NCI-H1417 treated with DMSO at 0.1 percent for 48 hours (cell line): ENCODE measurements around the gene HNRNPLL.
A peak's percentile ranks its signal among the peaks of the same experiment; 100 is the strongest.

Source experiments
- DNase-seq: peaks from one replicate; lab custom pipeline; 2025; lab: John Stamatoyannopoulos, UW

HNRNPLL gene

DNA sequence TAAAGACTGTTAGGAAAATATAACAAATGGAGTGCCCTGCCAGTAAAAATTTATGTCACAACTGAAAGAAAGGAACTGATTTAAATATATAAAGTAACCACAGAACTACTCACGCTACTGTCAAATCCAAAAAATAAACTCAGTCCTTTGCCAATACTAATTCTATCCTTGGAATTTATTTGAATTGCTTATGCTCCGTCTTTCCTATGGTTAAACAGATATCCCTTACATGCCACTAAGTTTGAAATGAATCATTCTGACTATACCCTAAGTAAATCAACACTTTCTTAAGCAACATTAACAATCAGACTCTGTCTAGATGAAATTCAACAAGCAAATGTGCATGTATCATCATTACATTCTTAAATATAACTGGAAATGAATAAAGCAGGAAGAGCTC lies 9.8 kb downstream of the HNRNPLL start:
- no peak for DNase-seq

DNA sequence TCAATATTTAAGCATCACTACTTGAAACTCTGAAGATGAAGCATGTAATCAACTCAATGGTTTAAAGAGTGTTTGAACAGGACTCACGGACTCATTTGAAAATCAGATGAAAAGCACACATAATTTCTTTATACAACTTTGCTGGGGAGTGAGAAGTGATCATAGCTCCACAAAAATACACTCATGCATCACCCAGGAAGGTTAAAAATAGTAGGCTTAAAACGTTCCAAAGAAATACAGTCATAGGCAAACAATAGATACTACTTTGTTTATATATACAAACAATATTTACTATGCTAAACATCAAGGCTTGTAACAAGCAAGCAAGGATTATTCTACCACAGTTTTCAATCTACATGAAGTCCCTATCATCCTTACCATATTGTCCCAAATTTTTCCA lies 11.6 kb downstream of the HNRNPLL start:
- no peak for DNase-seq

DNA sequence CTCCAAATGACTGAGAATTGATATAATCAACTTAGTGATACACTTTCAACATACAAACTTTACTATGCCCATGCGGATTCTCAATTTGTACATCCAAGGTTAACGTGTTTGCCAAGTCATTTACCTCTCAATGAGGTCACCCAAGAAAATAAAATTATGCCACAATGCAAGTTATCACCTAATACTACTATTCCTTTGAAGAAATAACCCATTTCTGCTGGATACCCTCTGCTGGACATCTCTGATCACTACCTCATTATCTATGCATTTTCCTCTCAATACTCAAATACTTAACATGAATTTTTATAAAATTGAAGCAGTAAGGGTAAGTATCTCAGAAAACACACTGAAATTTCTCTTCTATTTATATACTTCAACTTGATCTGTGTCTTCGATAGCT lies 12.7 kb downstream of the HNRNPLL start:
- DNase-seq, result no peak

DNA sequence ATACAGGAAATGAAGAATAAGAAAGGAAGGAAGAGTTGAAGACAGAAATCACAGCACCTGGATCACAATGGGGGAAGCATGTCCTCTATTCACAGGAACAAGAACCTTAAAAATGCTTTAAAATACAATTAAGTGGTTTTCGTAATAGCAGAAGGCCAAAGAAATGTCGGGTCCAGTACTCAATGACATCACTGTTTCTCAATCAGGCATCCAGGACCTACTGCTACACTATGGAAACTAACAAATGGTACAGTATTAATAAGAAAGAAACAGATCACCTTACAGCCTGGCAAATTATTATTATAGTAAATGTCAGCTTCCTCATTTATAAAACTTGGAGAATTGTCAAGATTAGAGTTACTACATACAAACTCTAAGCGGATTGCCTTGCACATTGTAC lies 15.8 kb downstream of the HNRNPLL start:
- DNase-seq, result no peak

DNA sequence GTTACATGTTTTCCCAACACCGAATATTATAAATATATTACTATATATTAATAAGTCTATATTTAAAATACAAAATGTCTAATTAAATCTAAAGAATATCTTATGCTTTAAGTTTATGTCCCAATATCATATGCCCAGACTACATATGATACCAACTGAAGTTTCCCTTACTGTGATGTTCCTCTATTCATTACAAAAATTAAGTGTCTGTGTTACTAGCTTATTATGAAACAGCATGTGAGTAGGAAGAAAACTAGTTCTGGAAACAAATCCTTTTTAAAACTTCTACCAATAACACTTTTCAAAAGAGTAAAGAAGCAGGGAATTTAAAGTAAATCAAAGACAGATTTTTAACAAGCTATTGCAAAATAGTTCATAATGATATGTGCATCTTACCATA lies 17.8 kb downstream of the HNRNPLL start:
- no peak for DNase-seq

DNA sequence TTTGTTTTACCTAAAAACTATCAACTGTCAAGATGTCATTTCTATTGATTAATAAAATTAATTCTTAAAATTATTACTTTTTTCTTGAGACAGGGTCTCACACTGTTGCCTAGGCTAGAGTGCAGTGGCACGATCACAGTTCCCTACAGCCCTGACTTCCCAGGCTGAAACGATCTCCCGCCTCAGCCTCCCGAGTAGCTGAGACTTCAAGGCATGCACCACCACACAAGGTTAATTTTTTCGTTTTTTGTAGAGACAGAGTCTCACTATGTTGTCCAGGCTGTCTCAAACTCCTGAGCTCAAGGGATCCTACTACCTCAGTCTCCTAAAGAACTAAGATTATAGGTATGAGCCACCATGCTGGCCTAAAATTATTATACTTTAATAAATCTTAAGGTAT lies 18.7 kb downstream of the HNRNPLL start:
- DNase-seq, result no peak

DNA sequence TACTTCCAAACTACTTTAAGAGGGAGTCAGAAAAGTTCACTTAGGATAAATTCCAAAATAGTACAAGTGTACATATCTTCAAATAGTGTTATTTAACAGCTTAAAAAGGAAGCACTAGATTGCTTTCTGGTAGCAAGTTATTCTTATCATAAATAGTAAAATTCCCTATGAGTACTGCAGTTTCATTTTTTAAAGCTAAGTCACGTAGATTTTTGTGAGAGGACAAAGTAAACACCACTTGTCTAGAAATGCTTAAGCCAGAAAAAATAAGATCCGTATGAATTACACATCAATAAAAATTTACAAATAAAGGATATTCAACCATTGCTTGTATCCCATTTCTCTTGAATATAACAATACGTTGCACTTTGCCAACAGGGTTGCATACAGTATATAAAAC lies 19.2 kb downstream of the HNRNPLL start:
- no peak for DNase-seq

DNA sequence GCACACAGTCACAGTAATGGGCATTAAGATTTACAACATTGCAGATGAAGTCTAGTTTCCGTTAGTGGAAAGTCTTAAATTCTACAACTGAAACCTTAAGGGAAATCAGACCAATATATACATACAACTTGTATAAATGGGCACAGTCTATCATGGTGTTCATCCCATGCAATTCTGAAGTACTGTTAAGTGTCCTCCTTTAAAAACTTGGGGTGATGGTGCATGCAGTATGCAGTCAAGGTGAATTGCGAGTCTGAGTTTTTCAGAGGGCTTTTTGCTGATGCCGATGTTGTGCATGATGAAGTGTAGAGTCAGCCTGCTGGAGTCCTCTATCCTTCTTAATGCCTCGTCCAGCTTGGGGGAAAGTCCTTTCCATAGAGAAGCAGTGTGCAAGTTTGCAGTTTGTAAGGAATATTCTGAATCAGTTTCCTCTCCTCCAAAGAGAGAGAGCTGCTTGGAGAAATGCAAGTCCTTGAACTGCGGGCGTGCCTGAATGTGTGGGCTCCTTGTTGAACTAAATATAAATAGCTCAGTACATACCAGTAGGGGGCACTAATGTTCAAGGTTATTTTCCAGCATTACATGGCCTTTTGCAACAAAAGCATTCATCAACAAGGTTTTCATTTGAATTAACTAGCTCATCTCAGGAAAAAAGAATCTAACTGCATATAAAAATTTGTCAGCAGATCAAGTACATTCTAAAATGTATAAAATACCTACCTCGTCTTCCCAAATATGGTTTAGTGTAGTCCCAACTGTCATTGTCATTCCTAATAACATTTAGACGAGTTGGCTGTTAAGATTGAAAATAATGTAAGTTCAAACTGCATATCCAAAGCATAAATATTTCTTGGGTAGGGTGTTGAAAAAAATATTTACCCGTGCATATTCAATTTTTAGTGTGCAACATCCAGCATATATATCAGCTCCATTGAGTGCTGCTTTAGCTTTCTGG lies 21.3 kb downstream of the HNRNPLL start:
- DNase-seq, result peak; percentile 29

DNA sequence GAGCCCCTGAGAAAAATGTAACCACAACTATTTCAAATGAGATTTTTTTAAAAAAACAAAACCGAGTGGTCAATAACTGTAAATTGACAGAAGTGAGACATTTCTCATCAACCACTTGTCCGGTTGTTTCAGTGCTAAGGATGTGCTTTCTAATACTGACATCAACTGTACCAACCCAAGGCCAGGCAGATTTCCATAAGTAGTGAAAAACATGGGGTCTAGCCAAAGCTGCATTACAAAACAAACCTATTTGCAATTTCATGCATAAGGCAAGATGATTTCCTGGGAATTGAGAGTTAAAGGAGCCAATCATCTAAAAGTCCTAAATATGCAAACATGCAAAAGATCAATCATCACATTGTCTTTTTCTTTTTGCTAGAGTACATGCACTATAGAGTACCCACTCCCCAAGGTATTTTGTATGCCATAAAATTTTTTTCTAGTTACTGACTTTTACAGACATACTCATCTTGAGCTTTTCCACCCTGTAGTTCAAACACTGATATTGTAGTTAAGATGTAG lies 22.6 kb downstream of the HNRNPLL start:
- no peak for DNase-seq

DNA sequence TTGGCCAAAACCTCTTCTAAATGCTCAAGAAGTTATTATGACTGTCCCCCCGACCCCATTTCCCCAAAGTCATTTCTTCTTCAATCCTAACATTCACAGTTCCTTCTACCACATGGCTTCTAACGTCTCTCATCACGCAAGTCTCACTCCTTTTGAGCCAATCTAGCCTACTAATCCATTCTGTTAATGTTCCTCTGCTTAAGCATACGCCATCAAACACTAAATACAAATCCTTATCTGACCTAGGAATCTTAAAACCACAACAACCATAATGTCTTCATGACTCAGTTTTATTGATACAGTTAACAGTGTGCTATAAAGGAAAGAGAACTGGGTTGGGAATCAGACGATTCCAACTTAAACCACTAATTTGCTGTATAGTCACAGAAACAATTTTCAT lies 23.9 kb downstream of the HNRNPLL start:
- DNase-seq, result no peak

DNA sequence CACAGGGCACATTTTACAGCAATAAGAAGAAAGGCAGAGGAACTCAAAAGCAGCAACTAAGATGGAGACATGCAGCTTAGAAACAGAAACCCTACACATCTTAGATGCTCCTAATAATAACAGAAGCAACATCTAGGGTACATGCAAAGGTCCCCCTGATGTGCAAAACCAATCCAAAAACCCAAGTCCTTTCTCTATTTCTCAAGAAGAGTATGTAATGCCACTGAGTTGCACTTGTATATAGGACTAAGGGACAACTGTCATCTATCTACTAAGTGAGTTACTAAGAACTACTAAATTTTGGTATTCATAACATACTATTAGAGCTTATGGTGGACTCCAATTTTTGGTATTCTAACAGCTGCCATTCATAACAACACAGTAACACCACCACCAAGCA lies 28.4 kb downstream of the HNRNPLL start:
- no peak for DNase-seq

DNA sequence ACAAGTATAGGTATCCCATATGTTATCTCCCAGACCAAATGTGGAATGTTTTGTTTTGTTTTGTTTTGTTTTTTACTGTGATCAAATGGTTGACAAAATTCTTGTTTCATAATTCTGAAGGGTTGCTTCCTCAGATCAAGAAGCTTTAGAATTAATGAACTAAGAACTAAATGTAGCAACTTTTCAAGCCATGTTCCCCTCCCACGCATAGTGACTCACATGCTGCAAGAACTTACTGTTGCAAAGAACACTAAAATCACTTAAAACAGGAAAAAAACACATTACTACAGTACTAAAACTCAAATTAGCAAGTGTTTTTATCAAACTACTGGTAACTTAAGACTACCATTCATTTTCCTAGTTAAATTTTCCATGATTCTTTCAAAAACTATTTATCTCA lies 30.6 kb downstream of the HNRNPLL start:
- no peak for DNase-seq

DNA sequence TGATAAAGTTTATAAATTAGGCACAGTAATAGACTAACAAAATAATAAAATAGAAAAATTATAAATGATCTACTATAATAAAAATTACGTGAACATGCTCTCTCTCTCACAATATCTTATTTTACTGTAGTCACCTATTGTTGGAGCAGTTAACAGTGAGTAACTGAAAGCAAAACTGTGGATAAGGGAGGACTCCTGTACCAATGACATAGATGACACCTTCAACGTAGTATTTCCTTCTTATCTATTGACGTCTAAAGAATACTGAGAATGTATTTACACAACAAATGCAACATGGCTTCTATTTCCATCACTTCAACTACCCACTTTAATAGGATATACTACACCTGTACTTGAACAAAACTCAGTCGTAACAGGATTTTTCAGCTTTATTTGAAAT lies 31.5 kb downstream of the HNRNPLL start:
- no peak for DNase-seq

DNA sequence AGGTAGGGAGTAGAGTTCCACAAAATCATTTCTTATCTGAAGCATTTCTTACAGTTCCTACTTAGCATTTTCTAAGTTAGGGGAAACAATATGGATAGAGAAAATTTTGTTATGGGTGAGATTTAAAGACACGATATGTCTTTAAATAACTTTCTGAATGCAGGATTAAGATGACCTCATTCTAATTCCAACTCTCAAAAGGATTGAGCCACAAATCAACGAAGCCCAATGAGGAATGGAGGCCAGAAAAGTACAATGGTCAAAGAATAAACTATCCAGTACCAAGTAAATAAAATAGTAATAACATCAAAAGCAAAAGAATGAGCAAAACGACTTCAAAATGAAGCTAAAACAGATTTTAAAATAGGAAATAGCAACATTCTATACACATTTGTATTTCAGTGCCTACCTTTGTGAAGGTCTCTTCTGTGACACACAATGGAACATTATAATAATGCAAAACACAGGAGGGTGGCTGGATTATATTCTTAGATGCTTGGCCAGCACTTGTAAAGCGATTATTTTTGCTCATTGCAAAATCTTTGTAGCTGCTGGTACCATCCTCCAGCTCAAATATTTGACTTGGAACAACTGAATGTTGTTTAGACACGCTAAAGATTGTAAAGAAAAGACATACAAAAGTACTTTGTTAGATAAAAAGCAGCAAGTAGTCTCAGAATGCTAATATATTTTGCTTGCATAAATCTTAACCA lies 33.8 kb downstream of the HNRNPLL start:
- DNase-seq, result no peak

DNA sequence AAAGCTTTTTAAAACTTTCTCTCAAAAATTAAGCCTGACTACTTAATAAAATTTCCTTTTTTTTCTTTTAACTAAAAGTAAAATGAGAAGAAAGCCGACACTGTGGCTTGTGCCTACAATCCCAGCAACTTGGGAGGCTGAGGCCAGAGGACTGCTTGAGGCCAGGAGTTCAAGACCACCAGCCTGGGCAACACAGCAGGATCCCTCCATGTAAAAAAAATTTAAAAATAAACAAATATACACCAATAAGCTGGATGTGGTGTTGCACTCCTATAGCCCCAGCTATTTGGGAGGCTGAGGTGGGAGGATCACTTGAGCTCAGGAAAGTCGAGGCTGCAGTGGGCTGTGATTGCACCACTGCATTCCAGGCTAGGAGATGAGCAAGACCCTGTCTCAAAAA lies 37.4 kb downstream of the HNRNPLL start:
- no peak for DNase-seq

DNA sequence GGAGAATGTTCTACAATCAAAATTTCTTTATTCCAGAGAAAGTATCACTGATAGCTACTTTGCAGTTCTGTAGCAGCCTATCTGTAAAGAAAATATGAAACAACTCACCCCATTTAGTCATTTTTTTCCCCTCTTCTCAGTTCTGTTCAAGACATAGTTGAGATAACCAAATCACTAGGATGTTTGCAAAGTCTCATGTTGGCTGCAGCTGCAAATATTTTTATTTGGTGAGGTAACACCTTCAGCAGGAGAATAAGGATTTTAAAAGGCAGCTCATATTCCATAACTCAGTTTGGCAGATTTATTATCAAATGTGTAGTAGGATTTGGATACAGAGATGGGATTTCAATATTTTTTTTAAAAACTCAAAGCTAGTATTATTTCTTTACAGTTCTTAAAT lies 41.0 kb downstream of the HNRNPLL start:
- DNase-seq, result no peak

DNA sequence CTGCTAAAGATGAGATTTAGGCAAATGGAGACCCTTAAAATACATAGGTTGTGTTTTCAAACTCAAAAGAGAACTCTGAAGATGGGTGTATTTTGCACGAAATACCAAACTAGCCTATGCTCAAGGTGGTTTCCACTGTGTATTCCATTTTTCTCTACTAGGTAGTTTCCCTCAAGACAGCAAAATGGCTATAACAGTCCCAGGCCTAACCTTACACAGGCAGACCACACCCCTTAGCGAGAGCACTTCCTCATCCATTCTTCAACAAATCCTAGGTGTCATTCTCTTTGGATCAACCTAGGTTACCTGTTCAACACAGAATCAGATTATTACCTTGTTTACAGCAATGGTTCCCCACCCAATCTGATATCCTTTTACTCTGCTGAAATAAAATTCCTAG lies 42.6 kb downstream of the HNRNPLL start:
- DNase-seq, result no peak

DNA sequence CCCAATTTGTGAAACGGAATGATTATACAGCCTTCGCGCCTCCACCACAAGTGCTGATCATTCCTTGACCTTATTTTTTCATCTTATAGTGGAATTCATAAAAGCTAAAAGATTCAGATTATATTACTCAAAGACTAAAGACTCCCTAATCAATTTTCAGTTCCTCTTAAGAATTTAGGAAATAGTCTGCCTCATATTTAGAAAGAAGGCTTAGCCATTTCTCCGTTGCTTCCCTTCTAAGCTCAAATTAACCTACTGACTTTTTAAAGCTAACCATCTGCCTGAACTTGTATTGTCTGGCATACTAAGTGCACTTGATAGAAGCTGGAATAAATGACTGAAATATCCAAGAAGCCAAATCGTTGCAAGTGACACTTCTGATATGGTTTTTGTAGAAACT lies 44.7 kb downstream of the HNRNPLL start:
- DNase-seq, result no peak

DNA sequence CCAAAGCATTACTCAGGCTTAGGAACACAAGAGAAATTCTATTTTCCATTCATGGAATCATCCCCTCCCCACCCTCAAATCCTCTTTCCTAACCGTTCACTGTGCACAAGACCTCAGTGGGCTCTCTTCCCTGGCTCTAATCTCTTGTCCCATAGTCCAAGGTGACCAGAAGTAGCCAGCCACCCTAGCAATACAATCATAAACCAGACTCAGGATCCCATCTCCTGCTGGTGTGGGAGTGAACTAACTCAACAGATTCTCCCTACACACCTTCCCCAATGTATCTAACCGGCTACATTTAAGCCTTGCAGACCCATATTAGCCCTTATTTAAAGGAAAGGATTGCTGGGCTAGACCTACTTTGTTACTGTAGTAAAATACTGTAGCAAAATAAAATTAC lies 45.5 kb downstream of the HNRNPLL start:
- no peak for DNase-seq

DNA sequence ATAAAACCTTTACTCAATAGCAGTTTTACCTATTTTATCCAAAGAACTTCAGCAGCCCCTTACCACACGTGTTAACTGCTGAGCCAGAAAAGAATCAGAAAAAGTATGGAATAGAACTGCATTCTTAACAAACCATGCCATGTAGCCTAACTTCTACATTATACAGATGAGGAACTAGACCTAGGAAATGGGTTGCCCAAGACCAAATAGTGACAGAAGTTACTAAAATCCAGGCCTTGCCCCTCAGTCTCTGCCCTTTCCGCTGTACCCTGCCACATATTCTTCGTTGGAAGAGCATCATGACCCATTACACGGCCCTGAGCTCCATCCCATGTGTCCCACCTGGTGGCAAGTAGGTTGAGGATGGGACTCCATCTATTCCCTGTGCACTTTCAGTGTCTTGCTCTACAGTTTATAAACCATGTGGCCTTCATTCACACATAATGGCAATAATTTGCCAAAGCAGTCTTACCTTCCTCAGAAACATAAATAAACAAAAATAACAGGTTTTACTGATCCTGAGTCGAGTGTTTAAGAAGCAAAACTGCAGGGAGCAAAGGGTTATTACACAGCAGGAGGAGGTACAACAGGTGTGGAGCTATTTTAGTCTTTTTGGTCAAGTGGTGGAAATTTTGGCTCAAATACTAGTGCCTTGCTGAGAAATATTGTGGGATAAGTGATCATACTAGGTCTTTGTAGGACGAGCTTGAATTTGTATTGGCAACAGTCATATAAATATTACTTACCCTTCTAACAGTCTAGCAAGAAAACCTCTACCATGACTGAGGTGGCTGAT lies 46.5 kb downstream of the HNRNPLL start:
- no peak for DNase-seq

DNA sequence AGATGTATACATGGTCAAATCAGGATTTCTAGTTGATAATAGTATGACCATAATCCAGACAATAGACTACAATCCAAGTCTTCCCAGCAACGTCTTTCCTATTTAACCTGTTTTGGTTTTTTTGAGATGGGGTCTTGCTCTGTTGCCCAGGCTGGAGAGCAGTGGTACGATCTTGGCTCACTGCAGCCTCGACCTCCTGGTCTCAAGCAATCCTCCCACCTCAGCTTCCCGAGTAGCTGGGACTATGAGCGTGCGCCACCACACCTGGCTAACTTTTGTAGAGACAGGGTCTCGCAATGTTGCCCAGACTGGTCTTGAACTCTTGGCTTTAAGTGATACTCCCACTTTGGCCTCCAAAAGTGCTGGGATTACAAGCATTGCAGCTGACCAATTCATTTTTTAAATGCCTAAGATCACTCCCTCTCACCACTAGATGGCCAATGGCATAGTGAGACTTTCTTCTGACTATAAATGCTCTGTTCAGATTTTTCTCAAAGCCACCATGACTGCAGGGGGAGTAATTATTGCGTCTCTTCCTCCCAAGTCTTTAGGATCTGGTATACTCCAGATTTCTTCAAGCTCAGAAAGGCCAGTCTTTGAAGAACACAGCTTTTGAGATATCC lies 47.6 kb downstream of the HNRNPLL start:
- DNase-seq, result no peak

DNA sequence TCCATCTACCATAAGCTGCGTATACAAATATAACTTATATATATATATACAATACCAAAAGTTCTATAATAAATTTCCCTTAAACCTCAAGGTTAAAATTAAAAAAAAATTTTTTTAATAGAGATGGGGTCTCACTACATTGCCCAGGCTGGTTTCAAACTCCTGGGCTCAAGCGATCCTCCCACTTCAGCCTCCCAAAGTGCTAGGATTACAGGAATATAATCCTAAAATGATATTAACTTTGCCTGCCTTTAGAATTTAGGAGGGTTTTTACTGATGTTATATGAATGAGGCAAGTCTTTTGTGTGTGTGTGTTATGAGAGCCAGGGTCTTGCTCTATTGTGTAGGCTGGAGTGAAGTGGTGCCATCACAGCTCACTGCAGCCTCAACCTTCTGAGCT lies 49.2 kb downstream of the HNRNPLL start:
- no peak for DNase-seq
